Activated CD8-positive, alpha-beta T cell treated with anti-CD3 and anti-CD28 coated beads for 36 hours (primary cell): Measurements from ENCODE around the gene RASGEF1C. TPM values are rescaled to one million over a fixed set of nuclear protein-coding genes. Genes with fewer than 3 reads are reported as not detected.

Source experiments
- ATAC-seq: fragments of 200-7000 bp; cut with Tn5 transposase; one replicate; pipeline ENCODE4 v1.10.0; 2021; ENCODE audit warnings: mild to moderate bottlenecking, moderate library complexity
- CTCF ChIA-PET: fragments of 350-600 bp; sonication (Branson Sonifier 250); formaldehyde crosslinking; loops from one replicate; lab custom pipeline; 2021; ENCODE audit warnings: antibody characterized with exemption; lab: Charles Lee
- POLR2A ChIA-PET: fragments of 350-600 bp; sonication (Branson Sonifier 250); formaldehyde crosslinking; loops from one replicate; lab custom pipeline; 2021; ENCODE audit warnings: antibody characterized with exemption; lab: Charles Lee
- DNase-seq: peaks from one replicate; pipeline ENCODE4 v3.0.0-alpha.2; 2020
- H3K27ac Mint-ChIP-seq: one replicate; pipeline ENCODE4 v1.8.0; 2021; ENCODE audit warnings: mild to moderate bottlenecking, mixed read lengths
- H3K27me3 Mint-ChIP-seq: one replicate; pipeline ENCODE4 v1.8.0; 2021; ENCODE audit warnings: mixed read lengths
- H3K36me3 Mint-ChIP-seq: one replicate; pipeline ENCODE4 v1.8.0; 2021; ENCODE audit warnings: low read depth, mixed read lengths
- H3K4me1 Mint-ChIP-seq: one replicate; pipeline ENCODE4 v1.8.0; 2021; ENCODE audit warnings: low read depth, mixed read lengths
- H3K4me3 Mint-ChIP-seq: one replicate; pipeline ENCODE4 v1.8.0; 2021; ENCODE audit warnings: mild to moderate bottlenecking, moderate library complexity, mixed read lengths
- H3K9me3 Mint-ChIP-seq: one replicate; pipeline ENCODE4 v1.8.0; 2021; ENCODE audit warnings: mixed read lengths
- CTCF ChIP-seq: fragments of 200-600 bp; IDR thresholded peaks from one replicate; pipeline ENCODE4 v1.8.0; 2022; ENCODE audit warnings: antibody characterized with exemption, mild to moderate bottlenecking
- intact Hi-C: fragments of 100-400 bp; cut with micrococcal nuclease; formaldehyde crosslinking; loops from one replicate; pipeline ENCODE4 v1.10.0; 2022
- total RNA-seq, 2 experiments: library from RNA; stranded (reverse); gene quantifications; one replicate each; pipeline ENCODE4 v1.2.3, GENCODE V29; 2021

The RASGEF1C gene
- total RNA-seq, 2 experiments from 2014 or later, result not detected

- H3K36me3 Mint-ChIP-seq, result no peaks in the 10 kb centered on the region
- H3K4me3 Mint-ChIP-seq, result no peak overlapping the region
- TF ChIP-seq CTCF, result no peak
- H3K27ac Mint-ChIP-seq, result no peak overlapping the region
- no peaks in the 10 kb centered on the region for H3K9me3 Mint-ChIP-seq
- intact Hi-C loops, result no loop called here
- CTCF ChIA-PET, result no interaction called here
- POLR2A ChIA-PET, result no interaction called here
- DNase-seq, result no peak
- no peak for ATAC-seq
- H3K27me3 Mint-ChIP-seq, result no peaks in the 10 kb centered on the region
- no peaks in the 10 kb centered on the region for H3K4me1 Mint-ChIP-seq
These were observed 108.2 kb downstream of the RASGEF1C start for GRCh38 chr5:180100621-180101450.

- ChIA-PET CTCF (interaction anchor here (0.9 kb wide), 2 partner anchors 9 to 216 kb away, joined by 3 read pairs; no protein-coding TSS in a partner anchor), POLR2A (no interaction called here)
- Mint-ChIP-seq H3K4me3 (no peak overlapping the region), H3K36me3 (no peaks in the 10 kb centered on the region), H3K9me3 (no peaks in the 10 kb centered on the region), H3K27me3 (no peaks in the 10 kb centered on the region), H3K4me1 (no peaks in the 10 kb centered on the region), H3K27ac (no peak overlapping the region)
- DNase-seq (no peak), ATAC-seq (no peak)
- intact Hi-C loops, result no loop called here
- TF ChIP-seq CTCF, result no peak
These were observed 109.0 kb downstream of the RASGEF1C start for GRCh38 chr5:180099733-180100611.

- intact Hi-C loops, result no loop called here
- H3K27ac Mint-ChIP-seq, result no peak overlapping the region
- POLR2A ChIA-PET, result no interaction called here
- H3K36me3 Mint-ChIP-seq, result no peaks in the 10 kb centered on the region
- TF ChIP-seq CTCF, result no peak
- CTCF ChIA-PET, result interaction anchor here (0.9 kb wide), 2 partner anchors 8 to 217 kb away, joined by 3 read pairs; no protein-coding TSS in a partner anchor
- no peak overlapping the region for H3K4me3 Mint-ChIP-seq
- no peak for DNase-seq
- H3K4me1 Mint-ChIP-seq, result no peaks in the 10 kb centered on the region
- no peaks in the 10 kb centered on the region for H3K9me3 Mint-ChIP-seq
- H3K27me3 Mint-ChIP-seq, result no peaks in the 10 kb centered on the region
- ATAC-seq, result no peak
These were observed 109.8 kb downstream of the RASGEF1C start for GRCh38 chr5:180098991-180099732.

GRCh38 chr5:180098526-180098925 lies 110.5 kb downstream of the RASGEF1C start:
- intact Hi-C loops, result no loop called here
- no peak for TF ChIP-seq CTCF
- Mint-ChIP-seq H3K4me3 (no peak overlapping the region), H3K4me1 (no peaks in the 10 kb centered on the region), H3K27ac (no peak overlapping the region), H3K36me3 (no peaks in the 10 kb centered on the region), H3K27me3 (no peaks in the 10 kb centered on the region), H3K9me3 (no peaks in the 10 kb centered on the region)
- DNase-seq, result no peak
- ChIA-PET POLR2A (no interaction called here), CTCF (no interaction called here)
- ATAC-seq, result no peak
